ENCODE measurements around the gene CTIF. TPM values are rescaled to one million over a fixed set of nuclear protein-coding genes. Genes with fewer than 3 reads are reported as not detected.

Gene CTIF
- total RNA-seq, 4 donors from 2014 or later = 16.6 to 116 (median 34.5) TPM

DNA sequence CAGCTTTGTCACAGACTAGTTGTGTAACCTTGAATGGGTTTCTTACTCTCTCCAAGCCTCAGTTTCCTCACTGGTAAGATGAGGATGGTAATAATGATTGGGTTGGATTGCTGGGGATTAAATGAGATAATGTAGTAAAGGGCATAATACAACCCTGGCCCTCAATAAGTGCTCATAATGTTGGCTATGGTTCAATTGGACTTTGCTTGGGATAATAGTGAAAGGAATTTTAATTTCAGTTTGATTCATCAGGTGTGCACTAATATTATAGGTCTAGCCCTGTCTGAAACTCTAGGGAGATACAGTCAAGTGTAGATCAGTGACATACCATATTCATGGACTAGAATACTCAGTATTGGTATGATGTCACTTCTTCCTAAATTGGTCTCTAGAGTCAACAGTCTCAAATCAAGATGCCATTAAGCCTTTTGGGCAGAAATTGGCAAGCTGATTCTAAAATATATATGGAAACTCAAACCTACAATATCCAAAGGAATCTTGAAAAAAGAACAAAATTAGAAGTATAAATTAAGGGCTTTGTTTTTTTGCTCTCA lies 250.5 kb downstream of the CTIF start:
- H3K27me3 ChIP-seq = no peaks in the 10 kb centered on the region
- H3K9me3 ChIP-seq = no peaks in the 10 kb centered on the region
- no peaks in the 10 kb centered on the region for H3K36me3 ChIP-seq
- peak in 1 of 3 donors; percentile 21 for DNase-seq
- H3K27ac ChIP-seq = peak overlapping the region in 3 of 4 donors; percentile 6 to 54 (median 42)
- TF ChIP-seq, protein P1, sequence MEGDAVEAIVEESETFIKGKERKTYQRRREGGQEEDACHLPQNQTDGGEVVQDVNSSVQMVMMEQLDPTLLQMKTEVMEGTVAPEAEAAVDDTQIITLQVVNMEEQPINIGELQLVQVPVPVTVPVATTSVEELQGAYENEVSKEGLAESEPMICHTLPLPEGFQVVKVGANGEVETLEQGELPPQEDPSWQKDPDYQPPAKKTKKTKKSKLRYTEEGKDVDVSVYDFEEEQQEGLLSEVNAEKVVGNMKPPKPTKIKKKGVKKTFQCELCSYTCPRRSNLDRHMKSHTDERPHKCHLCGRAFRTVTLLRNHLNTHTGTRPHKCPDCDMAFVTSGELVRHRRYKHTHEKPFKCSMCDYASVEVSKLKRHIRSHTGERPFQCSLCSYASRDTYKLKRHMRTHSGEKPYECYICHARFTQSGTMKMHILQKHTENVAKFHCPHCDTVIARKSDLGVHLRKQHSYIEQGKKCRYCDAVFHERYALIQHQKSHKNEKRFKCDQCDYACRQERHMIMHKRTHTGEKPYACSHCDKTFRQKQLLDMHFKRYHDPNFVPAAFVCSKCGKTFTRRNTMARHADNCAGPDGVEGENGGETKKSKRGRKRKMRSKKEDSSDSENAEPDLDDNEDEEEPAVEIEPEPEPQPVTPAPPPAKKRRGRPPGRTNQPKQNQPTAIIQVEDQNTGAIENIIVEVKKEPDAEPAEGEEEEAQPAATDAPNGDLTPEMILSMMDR (IDR thresholded peaks at IDR 0.05) = no peak
- TF ChIP-seq POLR2A (IDR thresholded peaks at IDR 0.05) = no peak
- no peak overlapping the region for H3K4me3 ChIP-seq
- H3K4me1 ChIP-seq = peaks cover 0 to 11% (median 3%) of the 10 kb centered on the region in 4 donors

DNA sequence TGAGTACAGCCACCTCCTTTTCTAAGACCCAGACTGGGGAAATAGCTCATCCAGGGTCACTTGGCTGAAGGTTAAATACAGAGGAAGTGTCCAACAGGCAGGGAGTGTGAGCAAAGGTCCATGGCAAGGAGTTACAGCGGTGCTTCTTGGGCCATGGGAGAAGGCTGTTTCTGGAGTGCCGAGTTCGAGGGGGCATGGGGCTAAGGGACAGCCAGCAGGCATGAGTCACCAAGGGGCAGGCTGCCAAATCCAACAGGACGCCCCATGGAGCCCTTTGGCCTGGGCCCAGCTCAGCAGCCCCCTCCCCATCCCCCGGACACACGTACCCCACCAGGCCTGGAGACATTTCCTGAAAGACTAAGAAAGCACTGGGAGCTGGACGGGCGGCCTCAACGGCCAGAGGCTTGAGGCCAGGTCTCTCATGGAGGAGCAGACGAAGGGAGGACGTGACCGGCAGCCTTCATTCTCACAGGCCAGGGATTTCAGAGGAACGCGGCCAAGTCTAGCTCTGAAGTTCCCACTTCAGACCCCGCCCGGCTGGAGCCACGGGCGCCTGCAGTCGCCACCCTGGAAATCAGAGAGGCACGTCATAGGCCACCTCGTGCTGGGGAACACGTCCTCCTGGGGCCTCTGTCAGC lies 251.5 kb downstream of the CTIF start:
- Histone ChIP-seq H3K36me3 (no peaks in the 10 kb centered on the region), H3K4me1 (peaks cover 0 to 5% (median 0%) of the 10 kb centered on the region in 4 donors), H3K9me3 (no peaks in the 10 kb centered on the region), H3K4me3 (no peak overlapping the region), H3K27me3 (no peaks in the 10 kb centered on the region), H3K27ac (peak overlapping the region in 2 of 4 donors; percentile 42 to 54)
- peak in 2 of 3 donors; percentile 51 to 53 for DNase-seq
- TF ChIP-seq, protein P1 (IDR thresholded peaks at IDR 0.05) = no peak
- no peak for TF ChIP-seq POLR2A (IDR thresholded peaks at IDR 0.05)

DNA sequence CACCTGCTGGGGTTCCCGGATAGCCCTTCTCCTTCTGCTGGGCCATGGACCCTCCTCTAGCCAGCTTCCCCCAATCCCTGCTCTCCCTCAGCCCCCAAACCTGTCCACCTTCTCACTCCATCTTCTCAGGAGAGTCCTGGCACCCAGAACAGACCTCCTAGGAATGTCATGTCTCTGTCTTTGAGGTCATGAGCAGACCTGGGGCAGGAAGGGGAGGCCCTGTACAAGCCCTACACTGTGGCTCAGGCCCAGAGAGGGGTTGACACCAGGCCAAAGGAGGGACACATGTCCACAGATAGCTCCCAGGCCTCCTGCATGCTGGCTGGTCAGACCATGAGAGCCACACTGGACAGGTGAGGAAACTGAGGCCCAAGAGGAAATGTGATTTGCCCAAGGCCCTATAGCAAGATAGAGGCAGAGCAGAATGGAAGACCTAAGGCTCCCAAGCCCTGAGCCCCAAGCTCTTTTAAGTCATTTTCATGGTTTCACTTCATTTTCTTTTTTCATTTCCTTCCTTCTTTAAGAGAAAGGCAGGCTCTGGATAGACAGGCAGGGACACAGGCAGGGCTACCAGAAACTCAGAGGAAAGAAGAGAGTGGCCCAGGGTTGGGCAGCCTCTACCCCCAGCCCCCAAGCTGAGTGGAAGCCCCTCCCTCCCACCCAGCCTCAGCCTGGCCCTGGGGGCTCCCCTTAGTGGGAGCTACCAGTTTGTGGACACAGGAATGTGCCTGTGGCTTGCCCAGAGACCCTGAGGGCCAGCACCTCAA lies 252.2 kb downstream of the CTIF start:
- H3K27me3 ChIP-seq = no peaks in the 10 kb centered on the region

DNA sequence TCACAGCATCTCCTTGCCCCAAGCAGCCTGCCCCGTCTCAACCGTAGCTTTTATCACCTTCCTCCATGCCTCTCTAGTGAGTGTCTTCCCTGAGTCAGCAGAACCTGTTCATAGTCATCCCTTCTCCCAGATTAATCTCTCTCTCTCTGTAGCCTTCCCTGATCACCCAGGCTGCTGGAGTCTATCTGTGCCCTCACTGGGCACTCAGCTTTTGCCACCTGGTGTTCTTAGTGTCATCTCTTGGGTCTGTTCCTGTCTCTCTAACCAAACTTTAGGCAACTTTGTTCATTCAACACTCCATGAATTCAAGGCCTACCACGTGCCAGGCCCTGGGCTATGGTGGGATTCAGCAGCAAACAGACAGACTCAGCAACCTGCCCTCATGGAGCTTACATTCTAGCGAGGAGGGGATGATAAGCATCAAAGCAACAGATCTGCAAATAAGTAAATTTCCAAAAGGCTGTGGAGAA lies 252.8 kb downstream of the CTIF start:
- Histone ChIP-seq H3K27ac (peak overlapping the region in 1 of 4 donors; percentile 42), H3K4me1 (no peaks in the 10 kb centered on the region), H3K27me3 (no peaks in the 10 kb centered on the region), H3K4me3 (no peak overlapping the region), H3K36me3 (no peaks in the 10 kb centered on the region), H3K9me3 (no peaks in the 10 kb centered on the region)
- peak in 2 of 3 donors; percentile 24 to 44 for DNase-seq
- TF ChIP-seq, protein P1 (IDR thresholded peaks at IDR 0.05) = no peak
- TF ChIP-seq POLR2A (IDR thresholded peaks at IDR 0.05) = no peak

More for the DNA sequence above, 252.2 kb downstream of the CTIF start:
- H3K9me3 ChIP-seq = no peaks in the 10 kb centered on the region
- H3K4me3 ChIP-seq = no peak overlapping the region
- DNase-seq = peak in 2 of 3 donors; percentile 34 to 40
- no peaks in the 10 kb centered on the region for H3K4me1 ChIP-seq
- TF ChIP-seq POLR2A (IDR thresholded peaks at IDR 0.05) = no peak
- TF ChIP-seq, protein P1 (IDR thresholded peaks at IDR 0.05) = no peak
- no peaks in the 10 kb centered on the region for H3K36me3 ChIP-seq
- H3K27ac ChIP-seq = peak overlapping the region in 3 of 4 donors; percentile 8 to 42 (median 34)

DNA sequence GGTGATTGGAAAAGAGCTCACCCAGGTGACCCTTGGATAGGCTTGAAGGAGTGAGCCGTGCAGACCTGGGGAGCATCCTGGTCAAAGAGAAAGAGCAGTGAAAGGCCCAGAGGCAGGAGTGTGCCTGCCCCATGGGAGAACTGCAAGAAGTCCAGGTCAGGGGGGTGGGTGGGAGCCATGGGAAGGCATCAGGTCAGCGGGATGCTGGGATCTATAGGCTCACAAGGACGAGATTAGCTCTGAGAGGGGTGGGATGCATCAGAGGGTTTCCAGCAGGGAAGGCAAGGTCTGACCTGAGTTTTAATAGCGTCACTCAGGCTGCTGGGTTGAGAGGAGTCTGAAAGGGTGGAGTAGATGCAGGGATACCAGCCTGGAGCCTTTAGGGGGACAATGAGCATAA lies 253.3 kb downstream of the CTIF start:
- H3K36me3 ChIP-seq = no peaks in the 10 kb centered on the region
- H3K4me1 ChIP-seq = no peaks in the 10 kb centered on the region
- H3K27ac ChIP-seq = no peak overlapping the region
- DNase-seq = peak in 2 of 3 donors; percentile 24 to 27
- no peak overlapping the region for H3K4me3 ChIP-seq
- no peak for TF ChIP-seq POLR2A (IDR thresholded peaks at IDR 0.05)
- TF ChIP-seq, protein P1 (IDR thresholded peaks at IDR 0.05) = no peak
- no peaks in the 10 kb centered on the region for H3K9me3 ChIP-seq
- H3K27me3 ChIP-seq = no peaks in the 10 kb centered on the region
